ENCODE measurements around the gene SLC35A2. TPM values are rescaled to one million over a fixed set of nuclear protein-coding genes. Genes with fewer than 3 reads are reported as not detected.
A peak's percentile ranks its signal among the peaks of the same experiment; 100 is the strongest.

The SLC35A2 gene
- total and polyA plus RNA-seq, 2 of the 4 experiments (the other 2 are of a cell fraction) = 10.8 to 48.3 TPM

- no peak overlapping the region for H3K27ac ChIP-seq (ENCODE audit: insufficient read depth, low read length)
- dilution Hi-C loops (cut with HindIII; ENCODE audit: low sequenced_read_pairs, unreplicated experiment) = no loop called here
Measured at GRCh38 chrX:48919360-48919841, 8.0 kb upstream of the SLC35A2 start.

More at GRCh38 chrX:48919360-48919841, 8.0 kb upstream of the SLC35A2 start:
- in situ Hi-C loops (cut with MboI; ENCODE audit: low sequenced_read_pairs) = no loop called here
- H3K4me1 ChIP-seq (ENCODE audit: control insufficient read depth, insufficient read depth, low read length) = peaks cover 3% of the 10 kb centered on the region; the same call in 1 of the 2 replicates
- H3K56ac ChIP-seq (ENCODE audit: extremely low read depth, insufficient read depth, low read length) = no peak overlapping the region
- H3K9me1 ChIP-seq (ENCODE audit: insufficient read depth, low read length) = peaks cover 5% of the 10 kb centered on the region; the same call in 1 of the 2 replicates
- peak overlapping the region; percentile 85 for H2AFZ ChIP-seq (replicated peaks; ENCODE audit: low read length, poor library complexity)
- peaks cover 16% of the 10 kb centered on the region; the same call in 1 of the 2 replicates for H4K20me1 ChIP-seq (ENCODE audit: insufficient read depth, low read length)
- WGBS, 2 experiments (ENCODE audit: extremely low coverage in 2 of 2, insufficient read length in 1 of 2) = 52% methylated on average over 6 of the region's 15 CpGs; no CpG with 5 or more reads in 1 of the 2 experiments
- no peaks in the 10 kb centered on the region for H3K27me3 ChIP-seq (ENCODE audit: control insufficient read depth, insufficient read depth, low read length)
- no peak overlapping the region for H3K4ac ChIP-seq (ENCODE audit: low read depth, low read length)
- DNase-seq = no peak
- no peak for TF ChIP-seq POLR2A (IDR thresholded peaks at IDR 0.05; ENCODE audit: low read depth, low read length)
- TF ChIP-seq, protein P1, sequence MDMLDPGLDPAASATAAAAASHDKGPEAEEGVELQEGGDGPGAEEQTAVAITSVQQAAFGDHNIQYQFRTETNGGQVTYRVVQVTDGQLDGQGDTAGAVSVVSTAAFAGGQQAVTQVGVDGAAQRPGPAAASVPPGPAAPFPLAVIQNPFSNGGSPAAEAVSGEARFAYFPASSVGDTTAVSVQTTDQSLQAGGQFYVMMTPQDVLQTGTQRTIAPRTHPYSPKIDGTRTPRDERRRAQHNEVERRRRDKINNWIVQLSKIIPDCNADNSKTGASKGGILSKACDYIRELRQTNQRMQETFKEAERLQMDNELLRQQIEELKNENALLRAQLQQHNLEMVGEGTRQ (IDR thresholded peaks at IDR 0.05; ENCODE audit: low read depth, low read length) = no peak
- TF ChIP-seq MAZ (IDR thresholded peaks at IDR 0.05; ENCODE audit: borderline replicate concordance, low read depth, low read length) = no peak
- no peak for TF ChIP-seq SMC3 (IDR thresholded peaks at IDR 0.05; ENCODE audit: low read depth, low read length)
- TF ChIP-seq, protein P2, sequence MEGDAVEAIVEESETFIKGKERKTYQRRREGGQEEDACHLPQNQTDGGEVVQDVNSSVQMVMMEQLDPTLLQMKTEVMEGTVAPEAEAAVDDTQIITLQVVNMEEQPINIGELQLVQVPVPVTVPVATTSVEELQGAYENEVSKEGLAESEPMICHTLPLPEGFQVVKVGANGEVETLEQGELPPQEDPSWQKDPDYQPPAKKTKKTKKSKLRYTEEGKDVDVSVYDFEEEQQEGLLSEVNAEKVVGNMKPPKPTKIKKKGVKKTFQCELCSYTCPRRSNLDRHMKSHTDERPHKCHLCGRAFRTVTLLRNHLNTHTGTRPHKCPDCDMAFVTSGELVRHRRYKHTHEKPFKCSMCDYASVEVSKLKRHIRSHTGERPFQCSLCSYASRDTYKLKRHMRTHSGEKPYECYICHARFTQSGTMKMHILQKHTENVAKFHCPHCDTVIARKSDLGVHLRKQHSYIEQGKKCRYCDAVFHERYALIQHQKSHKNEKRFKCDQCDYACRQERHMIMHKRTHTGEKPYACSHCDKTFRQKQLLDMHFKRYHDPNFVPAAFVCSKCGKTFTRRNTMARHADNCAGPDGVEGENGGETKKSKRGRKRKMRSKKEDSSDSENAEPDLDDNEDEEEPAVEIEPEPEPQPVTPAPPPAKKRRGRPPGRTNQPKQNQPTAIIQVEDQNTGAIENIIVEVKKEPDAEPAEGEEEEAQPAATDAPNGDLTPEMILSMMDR (conservative IDR thresholded peaks at IDR 0.05; ENCODE audit: low read depth, low read length) = no peak
- no peak for TF ChIP-seq NFE2L2 (IDR thresholded peaks at IDR 0.05; ENCODE audit: low read depth, low read length)
- no peak for TF ChIP-seq MXI1 (IDR thresholded peaks at IDR 0.05; ENCODE audit: borderline replicate concordance, low read depth, low read length)
- TF ChIP-seq RFX5 (IDR thresholded peaks at IDR 0.05; ENCODE audit: low read depth, low read length) = no peak
- no peak for TF ChIP-seq RAD21 (IDR thresholded peaks at IDR 0.05; ENCODE audit: low read length)
- ATAC-seq (ENCODE audit: low read depth) = peak; percentile 3; the same call in 1 of the 2 replicates
- no peaks in the 10 kb centered on the region; the same call in 1 of the 2 replicates for H3K9me3 ChIP-seq (ENCODE audit: control insufficient read depth, insufficient read depth, low read length)
- H3K79me1 ChIP-seq (ENCODE audit: low read depth in 1 of 2, low read length in 2 of 2) = peaks cover 4 to 21% of the 10 kb centered on the region in 2 experiments; a peak in 2 of 4 replicates
- peaks cover 12% of the 10 kb centered on the region for H3K36me3 ChIP-seq (ENCODE audit: control insufficient read depth, insufficient read depth, low read length)
- H4K91ac ChIP-seq (ENCODE audit: insufficient read depth, low read depth, low read length) = no peak overlapping the region
- H3K4me2 ChIP-seq (ENCODE audit: low read depth, low read length) = peak overlapping the region; percentile 56
- POLR2A ChIA-PET (ENCODE audit: unreplicated experiment) = no interaction called here
- H2AK9ac ChIP-seq (replicated peaks; ENCODE audit: low read depth, low read length, poor library complexity) = peak overlapping the region; percentile 3
- intact Hi-C loops (cut with micrococcal nuclease) = loop anchor here (5.0 kb wide), 1 partner anchor 123 kb away; the partner anchor contains the start of gene TFE3
- peak overlapping the region; percentile 57 for H3K4me3 ChIP-seq (ENCODE audit: insufficient read depth, low read depth, low read length)
- BruUV-seq (replicated peaks) = no TSS peak
- no peak overlapping the region for H2BK5ac ChIP-seq (ENCODE audit: low read depth, low read length, poor library complexity, severe bottlenecking)
- H3K23ac ChIP-seq (ENCODE audit: low read depth, low read length) = no peak overlapping the region
- H2BK20ac ChIP-seq (ENCODE audit: low read depth, low read length) = no peak overlapping the region
- H2BK15ac ChIP-seq (ENCODE audit: low read depth, low read length) = no peak overlapping the region
- no peak overlapping the region for H3K14ac ChIP-seq (replicated peaks; ENCODE audit: low read depth, low read length)
- no peak overlapping the region for H4K8ac ChIP-seq (ENCODE audit: low read depth in 2 of 2, low read length in 2 of 2)
- H4K5ac ChIP-seq (ENCODE audit: low read depth, low read length) = no peak overlapping the region
- no peak overlapping the region for H3K18ac ChIP-seq (ENCODE audit: low read depth, low read length)
- H2AK5ac ChIP-seq (ENCODE audit: low read depth, low read length) = no peak overlapping the region
- no peak overlapping the region for H3K9ac ChIP-seq (ENCODE audit: low read depth, low read length)
- CTCF ChIA-PET = no interaction called here
- no peak overlapping the region for H2BK120ac ChIP-seq (ENCODE audit: low read depth, low read length)

All from IMR-90 (cell line).